Right ventricle myocardium inferior (tissue), 1 donor: Measurements from ENCODE around the gene GRIK2. TPM values are rescaled to one million over a fixed set of nuclear protein-coding genes. Genes with fewer than 3 reads are reported as not detected.

Experiments
- ATAC-seq: fragments of 200-7000 bp; cut with Tn5 transposase; one replicate; pipeline ENCODE4 v1.9.1; 2020; ENCODE audit warnings: mild to moderate bottlenecking, moderate library complexity
- DNase-seq: peaks from one replicate; pipeline ENCODE4 v3.0.0; 2021; ENCODE audit errors: missing footprints
- intact Hi-C: fragments of 100-400 bp; cut with DNase I; formaldehyde crosslinking; loops from one replicate; pipeline ENCODE4 v1.11.0; 2022
- total RNA-seq: library from RNA; stranded (reverse); fragmentation: NEBNext Ultra II Directional; extraction: Animal tissue kit (Norgen Biotek cat#: 25700); gene quantifications from one replicate; pipeline ENCODE4 v1.2.1, GENCODE V29; 2021
- donor health status: DM: no; HTN: yes; CAD: no; lungs with severe emphysema.

Gene GRIK2
- total RNA-seq, 1 donor from 2014 or later: 2.7 TPM

DNA sequence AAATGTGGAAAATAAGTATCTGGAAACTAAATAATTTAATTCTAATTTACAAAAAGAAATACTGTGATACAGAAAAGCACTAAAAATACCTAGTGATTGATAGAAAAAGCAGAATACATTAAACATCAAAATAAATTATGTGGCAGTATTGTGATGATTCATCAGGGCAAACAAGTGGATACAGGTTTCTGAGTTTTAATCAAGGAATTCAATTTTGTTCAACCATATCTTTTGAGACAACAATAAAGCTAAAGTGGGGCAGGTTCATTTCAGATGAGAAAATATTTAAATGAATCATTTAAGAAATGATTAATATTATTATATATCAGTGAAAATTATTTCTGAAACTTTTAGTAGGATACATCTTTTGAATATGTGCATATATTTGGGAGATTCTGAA lies 49.8 kb downstream of the GRIK2 start:
- ATAC-seq: no peak
- intact Hi-C loops: no loop called here
- DNase-seq: no peak

DNA sequence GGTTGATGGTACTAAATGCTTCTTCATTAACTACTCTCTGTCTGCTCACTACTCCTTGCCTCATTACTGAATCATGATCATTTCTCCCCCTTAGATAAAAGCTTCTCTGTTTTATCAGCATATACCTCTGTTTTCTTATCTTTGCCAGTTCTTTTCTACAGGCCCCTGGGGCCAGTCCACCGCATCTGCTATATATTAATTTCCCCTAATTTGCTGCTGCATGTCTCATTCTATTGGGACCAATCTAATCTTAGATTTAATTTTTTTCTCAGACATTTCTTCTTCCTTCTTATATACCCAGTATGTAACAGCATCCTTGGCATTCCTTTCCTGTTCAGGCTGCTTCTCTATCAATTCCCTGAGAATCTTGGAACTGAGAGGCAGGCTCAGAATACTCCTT lies 51.2 kb downstream of the GRIK2 start:
- ATAC-seq: no peak

DNA sequence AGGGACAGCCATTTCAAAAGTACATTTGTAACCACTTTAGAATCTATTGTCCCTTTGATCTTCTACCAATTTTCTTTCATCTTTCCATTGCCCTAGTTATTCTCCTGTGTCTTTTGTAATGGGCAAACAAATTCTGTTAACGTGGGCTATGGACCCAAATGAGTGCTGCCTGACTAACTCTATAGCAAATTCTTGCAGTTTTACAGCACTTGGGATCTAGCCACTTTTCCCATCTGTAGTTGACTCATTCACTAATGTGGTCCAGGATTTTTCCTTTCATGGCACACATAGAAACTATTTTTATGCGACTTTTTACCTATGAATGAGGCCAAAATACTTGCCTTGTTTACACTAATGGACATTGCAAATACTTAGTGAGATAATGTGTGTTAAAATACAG lies 52.0 kb downstream of the GRIK2 start:
- no peak for ATAC-seq
- intact Hi-C loops: no loop called here
- DNase-seq: no peak

More for the DNA sequence above, 51.2 kb downstream of the GRIK2 start:
- intact Hi-C loops: no loop called here
- no peak for DNase-seq

DNA sequence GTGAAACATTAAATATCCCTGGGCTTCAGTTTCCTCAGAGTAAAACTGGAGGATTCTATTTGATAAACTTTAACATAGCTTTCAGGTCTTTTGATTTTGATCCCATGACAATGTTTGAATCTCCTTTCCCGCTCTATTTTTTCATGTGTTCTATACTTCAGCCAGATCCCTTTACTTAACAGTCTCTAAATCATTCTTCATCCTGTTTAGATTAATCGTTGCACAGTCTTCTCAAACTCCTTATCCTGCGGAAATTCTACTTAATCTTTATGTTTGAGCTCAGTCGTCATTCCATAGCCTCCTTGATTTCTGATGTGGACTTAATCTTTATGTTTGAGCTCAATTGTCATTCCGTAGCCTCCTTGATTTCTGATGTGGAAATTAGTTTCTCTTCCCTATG lies 57.4 kb downstream of the GRIK2 start:
- intact Hi-C loops: no loop called here
- ATAC-seq: no peak

DNA sequence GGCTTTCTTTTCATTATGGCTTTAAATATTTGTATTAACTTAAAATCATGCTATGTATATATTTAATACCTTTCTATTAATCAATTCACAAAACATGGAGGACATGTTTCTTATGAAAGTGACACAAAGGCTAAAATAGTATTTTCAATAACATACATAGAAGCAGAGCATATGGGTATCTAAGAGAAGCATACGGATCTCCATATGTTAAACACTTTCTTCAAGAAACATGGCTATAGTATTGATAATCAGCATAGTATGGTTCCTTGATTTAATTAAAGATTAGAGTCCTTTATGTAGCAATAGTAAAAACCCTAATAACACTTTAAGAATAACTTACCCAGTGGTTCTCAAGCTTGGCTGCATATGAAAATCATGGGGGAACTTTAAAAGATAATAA lies 58.5 kb downstream of the GRIK2 start:
- intact Hi-C loops: no loop called here
- DNase-seq (no peak), ATAC-seq (no peak)

More for the DNA sequence above, 57.4 kb downstream of the GRIK2 start:
- no peak for DNase-seq

DNA sequence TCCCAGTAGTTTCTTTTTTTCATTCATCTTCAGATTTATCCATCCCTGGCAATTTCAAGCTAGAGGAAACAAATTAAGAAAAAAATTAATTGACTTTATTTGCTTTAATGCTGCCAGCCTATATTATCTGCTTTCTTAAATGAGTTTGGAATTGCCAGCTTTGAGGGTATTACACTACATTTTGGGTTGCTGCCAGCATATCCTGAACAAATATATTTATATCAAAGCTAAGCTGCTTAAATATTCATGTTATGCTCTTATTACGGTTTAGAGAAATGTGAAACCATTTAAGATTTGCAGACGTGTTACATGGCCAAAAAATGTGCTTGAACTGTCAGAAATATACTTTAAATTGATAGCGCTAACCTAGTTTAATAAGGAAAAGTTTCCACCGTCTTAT lies 59.7 kb downstream of the GRIK2 start:
- DNase-seq (no peak), ATAC-seq (no peak)
- intact Hi-C loops: no loop called here

DNA sequence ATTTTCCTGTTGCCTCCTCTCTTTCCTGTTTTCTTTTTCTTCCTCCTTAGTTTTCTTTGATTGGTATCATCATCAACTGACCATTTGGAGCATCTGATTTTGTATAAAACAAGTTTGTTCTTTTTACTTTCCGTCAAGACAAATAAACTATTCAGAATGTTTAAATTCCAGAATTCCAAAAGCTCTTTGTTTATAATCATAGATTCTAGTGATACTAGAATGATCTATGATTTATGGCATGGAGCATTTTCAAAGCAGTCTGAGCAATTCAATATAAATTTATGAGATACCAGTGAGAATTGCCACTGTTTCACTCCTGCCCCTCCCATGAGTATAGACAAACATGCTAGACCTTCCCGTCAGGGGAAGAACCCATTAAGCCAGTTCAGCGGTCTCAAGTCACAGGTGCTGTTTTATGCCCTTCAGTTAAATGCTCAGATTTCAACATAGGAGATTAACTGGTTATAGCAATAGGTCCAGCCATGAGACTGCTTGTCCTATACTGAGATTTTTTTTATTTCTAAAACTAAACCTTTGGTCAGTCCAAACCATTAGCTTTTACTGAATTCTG lies 60.7 kb downstream of the GRIK2 start:
- ATAC-seq: no peak
- intact Hi-C loops: no loop called here
- no peak for DNase-seq

DNA sequence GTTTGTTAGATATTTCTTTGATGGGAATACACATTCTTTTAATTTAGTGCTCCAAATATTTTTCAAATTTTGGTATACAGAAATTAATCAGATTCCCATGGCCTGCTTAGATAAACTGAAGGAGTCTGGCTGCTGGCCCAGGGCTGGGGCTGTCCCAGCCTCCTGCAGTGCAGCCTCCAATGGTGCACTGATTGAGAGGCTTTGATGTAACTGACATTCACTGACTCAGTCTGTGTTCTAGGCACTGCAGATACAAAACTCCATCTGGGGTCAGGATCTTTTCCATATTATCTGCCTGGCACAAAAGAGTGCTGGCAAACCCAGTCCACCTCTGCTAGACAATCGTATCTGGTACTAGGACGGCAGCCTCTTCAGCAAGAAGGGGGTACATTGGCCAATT lies 64.8 kb downstream of the GRIK2 start:
- no peak for DNase-seq
- ATAC-seq: no peak
- intact Hi-C loops: no loop called here

DNA sequence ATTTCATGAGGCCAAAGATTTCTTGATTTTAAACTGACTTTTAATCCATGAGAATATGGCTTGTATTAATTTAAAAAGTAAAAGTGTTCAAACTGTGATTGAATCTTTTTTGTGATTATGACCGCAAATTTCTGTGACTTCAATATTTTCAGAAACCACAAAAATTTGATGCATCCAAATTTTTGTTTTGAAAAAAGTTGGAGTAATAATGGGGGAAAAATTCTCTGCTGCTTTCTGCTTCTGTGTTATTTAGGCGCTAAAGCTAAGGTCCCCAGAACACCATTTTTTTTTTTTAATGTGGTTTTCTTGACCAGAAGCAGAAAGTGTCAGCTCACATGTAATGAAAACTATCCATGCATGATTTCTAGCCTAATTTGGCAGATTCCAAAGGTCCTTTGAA lies 65.3 kb downstream of the GRIK2 start:
- ATAC-seq (no peak), DNase-seq (no peak)
- intact Hi-C loops: no loop called here

DNA sequence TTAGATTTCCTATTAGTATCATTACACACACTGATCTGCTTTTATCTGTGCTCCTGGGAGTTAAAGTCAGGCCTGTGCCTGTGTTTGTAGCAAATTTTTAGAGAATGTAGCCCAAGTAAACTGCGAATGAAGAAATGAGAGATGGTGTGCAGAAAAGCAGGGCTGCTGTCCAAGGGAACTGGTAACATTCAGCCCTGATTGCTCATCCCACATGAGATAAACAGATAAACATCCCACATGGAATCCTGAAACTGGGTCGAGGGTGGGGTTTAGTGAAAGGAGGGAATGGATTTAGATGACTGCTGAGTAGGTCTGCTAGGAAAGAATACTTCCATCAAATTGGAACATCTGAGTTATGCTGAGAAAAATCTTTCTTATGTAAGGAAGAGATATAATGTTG lies 69.1 kb downstream of the GRIK2 start:
- ATAC-seq (no peak), DNase-seq (no peak)
- intact Hi-C loops: loop anchor here (10.0 kb wide), 1 partner anchor 282 kb away; no protein-coding TSS in a partner anchor

DNA sequence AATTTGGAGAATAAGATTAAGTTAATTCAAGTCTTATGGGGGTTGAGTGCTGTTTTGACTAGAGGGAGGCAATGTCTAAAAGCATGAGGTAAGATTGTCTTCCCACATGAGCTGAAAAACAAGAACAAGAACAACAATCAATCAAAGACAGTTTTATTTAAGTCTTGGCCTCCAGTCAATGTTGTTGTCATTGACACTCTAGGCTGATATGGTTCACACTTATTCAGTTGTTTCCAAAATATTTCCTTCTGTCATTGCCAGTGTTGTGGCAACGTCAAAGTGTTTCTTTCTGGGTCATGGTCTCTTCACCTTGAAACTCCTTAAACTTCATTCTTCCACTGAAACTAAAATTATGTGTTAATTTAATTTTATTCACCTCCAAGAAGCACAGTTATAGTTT lies 72.4 kb downstream of the GRIK2 start:
- intact Hi-C loops: loop anchor here (10.0 kb wide), 1 partner anchor 279 kb away; no protein-coding TSS in a partner anchor
- ATAC-seq (peak; percentile 76), DNase-seq (no peak)

DNA sequence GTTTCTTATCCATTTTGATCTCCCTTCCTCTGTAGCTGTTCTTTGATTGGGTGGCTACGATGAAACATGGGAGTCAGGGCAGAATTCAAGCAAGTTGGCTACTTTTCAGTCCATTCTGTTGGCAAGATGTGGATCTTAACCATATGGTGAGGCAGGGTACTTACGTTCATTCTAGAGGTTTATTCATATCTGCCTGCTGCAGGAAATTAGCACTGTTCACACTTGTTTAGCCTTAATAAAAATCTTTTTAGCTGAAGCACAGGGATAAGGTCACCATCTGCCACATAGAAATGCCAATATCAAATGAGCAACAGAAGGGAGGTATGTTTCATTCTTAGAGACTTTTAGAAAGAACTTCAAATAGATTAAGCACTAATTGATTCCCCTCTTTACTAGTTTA lies 83.9 kb downstream of the GRIK2 start:
- no peak for DNase-seq
- ATAC-seq: no peak
- intact Hi-C loops: no loop called here

DNA sequence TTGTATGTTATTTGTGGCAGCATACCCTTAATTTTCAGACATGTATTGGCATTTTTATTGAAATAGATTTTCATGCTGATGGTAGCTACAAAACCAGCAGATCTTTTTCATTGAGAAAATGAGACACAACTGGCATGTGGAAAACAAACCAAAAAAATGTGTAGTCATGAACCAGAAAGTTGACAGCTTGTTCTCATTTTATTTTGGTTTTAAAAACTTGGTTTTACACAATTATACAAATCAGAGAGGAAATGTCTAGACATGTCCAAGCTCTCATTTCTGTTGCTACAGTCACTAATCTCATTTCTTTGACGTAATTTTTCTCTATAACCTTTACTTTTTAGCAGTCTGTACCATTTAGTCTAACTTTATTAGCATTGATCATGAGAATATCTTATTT lies 85.4 kb downstream of the GRIK2 start:
- intact Hi-C loops: no loop called here
- ATAC-seq (no peak), DNase-seq (no peak)

DNA sequence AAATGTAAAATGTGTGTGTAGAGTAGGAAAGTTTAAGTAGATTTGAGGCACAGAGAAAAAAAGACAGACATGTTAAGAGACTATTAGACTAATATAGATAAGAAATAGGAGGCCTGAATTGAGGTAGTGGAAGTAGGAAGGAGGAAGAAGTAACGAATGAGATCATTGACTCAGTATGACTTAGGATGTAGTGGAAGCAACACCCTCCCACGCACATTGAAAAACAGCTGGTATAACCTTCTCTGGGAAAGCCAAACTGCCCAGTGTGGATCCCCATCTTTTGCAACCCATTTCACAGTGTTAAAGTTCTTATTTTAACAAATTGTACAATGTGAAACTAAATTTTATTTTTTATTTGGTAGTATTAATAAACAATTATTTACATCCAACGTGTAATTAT lies 89.1 kb downstream of the GRIK2 start:
- intact Hi-C loops: no loop called here
- DNase-seq (no peak), ATAC-seq (no peak)

DNA sequence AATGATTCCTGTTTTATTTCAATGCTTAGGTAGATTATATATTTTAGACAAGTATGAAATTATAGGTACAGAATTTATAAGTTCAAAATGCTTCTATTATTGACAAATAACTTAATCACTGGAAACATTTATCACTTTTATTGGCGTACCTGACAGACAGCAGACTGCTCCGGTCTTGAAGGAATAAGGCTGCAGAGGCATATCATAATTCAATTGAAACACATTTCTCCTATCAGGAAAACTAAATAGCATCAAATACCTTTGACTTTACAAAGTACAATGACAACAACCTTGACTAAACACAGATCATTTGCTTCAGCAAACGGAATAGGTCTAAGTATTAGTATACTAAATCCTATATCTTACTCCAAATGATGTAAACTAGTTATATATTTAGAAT lies 91.3 kb downstream of the GRIK2 start:
- intact Hi-C loops: no loop called here
- no peak for ATAC-seq
- DNase-seq: no peak

DNA sequence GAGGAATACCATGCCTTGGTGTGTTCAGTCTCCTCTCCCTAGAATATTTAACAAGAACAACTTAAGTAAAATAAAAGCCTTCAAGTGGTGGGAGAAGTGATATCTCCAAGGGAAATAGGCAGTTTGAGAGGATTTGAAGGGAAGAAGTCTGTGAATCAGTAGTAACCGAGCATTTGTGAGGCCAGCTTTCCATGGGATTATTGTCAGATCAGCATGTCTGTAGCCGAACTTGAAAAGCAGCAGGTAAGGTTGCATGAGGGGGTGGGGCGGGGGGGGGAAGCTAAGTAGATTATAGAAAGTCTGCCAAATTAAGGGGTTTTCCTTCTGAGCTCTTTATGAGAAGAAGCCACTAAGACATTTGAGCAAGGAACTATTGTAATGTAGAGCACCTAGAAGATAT lies 92.6 kb downstream of the GRIK2 start:
- intact Hi-C loops: no loop called here
- DNase-seq (no peak), ATAC-seq (no peak)

DNA sequence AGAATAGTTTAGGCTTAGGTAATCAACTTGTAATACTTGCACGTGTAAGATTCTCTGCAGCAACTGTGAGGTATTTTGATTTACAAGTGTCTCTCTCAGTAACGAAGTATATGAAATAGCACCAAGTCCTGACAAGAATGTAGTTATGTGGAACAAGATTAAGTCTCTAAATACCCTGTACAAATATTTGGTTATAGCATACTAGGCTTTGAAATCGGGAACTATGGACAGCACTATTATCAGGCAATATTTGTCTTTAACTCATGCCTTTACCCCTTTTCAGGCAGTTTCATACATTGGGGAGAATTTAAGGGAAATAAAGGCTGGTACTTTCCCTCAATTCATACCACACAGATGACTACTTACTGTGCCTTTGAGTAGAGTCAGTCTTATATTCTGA lies 93.2 kb downstream of the GRIK2 start:
- no peak for DNase-seq

DNA sequence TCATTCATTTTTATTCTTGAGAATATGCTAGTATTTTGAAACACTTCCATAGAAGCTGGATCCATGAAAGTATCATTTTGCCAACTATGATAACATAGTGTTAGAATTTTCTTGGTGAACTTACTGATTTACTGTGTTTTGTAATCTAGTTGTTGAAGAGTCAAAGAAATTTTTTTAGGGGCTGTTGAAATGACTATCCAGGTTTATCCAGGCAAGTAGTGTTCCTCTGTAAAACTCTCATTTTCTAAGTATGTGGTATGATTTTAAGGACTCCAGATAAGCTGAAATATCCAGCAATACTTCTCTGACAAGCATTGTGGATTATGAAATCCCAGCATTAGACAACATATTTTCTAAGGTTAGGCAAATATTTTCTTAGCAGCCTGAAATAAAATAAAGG lies 95.9 kb downstream of the GRIK2 start:
- intact Hi-C loops: no loop called here
- ATAC-seq (no peak), DNase-seq (no peak)

More for the DNA sequence above, 93.2 kb downstream of the GRIK2 start:
- intact Hi-C loops: no loop called here
- ATAC-seq: no peak

DNA sequence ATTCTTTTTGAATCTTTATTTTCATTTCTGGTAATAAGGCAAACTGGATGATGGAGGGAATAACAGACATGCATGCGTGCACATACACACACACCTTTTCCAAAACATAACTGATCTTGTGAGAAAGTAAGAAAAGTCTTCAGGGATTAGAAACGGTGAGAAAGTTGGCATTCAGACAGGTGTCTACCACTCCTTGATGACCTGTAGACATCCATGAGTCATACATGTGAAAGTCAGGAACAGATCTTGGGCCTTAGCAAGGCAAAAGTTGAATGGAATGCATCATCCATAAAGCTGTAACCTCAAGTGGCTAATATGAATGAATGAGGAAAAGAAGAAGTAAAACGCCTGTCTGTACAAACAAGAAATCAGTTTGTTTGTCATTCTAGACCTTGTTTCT lies 97.3 kb downstream of the GRIK2 start:
- intact Hi-C loops: no loop called here
- ATAC-seq (no peak), DNase-seq (no peak)

DNA sequence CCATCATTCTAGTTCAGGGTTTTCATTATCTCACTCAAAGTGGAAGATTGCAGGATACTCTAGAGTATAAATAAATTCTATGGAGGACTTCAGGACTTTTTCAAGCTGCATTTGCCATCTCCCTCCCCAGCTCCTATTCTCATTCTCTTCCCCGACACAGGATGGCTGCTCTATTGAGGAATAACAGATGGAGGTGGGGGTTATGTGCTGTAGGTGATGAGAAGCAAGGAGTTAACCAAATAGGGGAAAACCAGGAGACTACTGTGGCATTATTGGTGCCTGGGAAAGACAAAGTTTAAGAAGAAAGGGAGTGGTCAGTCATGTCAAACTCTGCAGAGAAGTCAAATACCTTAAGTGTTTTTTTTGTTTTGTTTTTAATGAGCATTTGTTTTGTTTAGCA lies 109.3 kb downstream of the GRIK2 start:
- intact Hi-C loops: no loop called here
- no peak for DNase-seq
- no peak for ATAC-seq

DNA sequence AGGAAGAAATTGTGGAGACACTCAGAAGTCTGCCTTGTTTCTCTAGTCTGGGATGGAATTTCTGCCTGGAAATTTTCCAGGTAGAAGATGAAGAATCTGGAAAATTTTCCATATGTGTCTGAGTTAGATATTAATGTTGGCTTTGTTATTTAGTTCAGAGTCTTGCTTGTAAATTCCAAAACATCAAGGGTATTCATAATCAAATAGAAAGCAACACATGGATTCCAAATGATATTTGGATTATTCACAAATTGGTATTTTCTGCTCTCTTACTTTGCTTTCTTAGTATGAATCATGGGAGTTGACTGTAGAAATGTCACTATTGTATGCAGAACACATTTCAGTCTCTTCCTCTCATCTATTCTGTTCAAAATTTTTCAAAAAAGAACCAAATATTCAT lies 116.0 kb downstream of the GRIK2 start:
- ATAC-seq (no peak), DNase-seq (no peak)
- intact Hi-C loops: no loop called here

DNA sequence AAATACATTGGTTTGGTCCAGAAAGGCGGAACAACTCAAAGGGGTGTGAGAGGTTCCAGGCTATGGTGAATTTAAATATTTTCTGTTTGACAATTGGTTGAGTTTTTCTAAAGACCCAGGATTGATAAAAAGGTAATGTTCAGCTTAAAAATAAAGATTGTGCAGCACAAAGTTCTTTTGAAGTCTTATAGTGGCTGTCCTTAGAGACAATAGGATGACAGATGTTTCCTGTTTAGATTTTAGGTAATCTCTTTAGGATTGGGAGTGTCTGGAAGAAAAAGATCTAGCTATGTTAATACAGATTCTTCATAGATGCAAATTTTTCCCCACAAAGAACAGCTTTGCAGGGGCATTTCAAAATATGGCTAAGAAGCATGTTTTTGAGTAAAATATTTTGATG lies 119.7 kb downstream of the GRIK2 start:
- no peak for DNase-seq
- intact Hi-C loops: no loop called here
- ATAC-seq: no peak
